ENCODE measurements around the gene METTL8. TPM values are rescaled to one million over a fixed set of nuclear protein-coding genes. Genes with fewer than 3 reads are reported as not detected.
"Not testable (repeated sequence)": the region's sequence is repeated elsewhere in the genome, so short reads cannot be mapped to it uniquely, and the experiment has no call there.

Gene METTL8
- total RNA-seq, 2 donors from 2014 or later, result 19.5 to 27.7 TPM

DNA sequence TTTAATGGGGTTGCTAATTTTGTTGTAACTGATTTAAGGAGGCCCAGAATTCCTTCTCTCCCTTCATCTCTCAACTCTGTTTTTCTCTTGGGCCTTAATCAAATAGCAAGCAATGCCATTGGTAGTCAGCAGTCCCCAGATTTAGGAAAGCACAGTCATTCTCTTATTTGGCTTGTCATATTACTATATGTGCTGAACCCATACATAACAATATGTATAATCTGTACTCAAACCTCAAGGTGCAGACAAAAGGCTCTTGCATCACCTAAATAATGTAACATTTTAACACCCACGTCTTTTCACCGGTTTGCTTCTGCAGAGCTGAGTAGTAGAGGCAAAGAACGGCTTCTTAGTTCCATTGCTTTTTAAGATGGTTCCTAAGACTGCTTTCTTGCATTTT is 33.4 kb downstream of the METTL8 start:
- peak; percentile 35 for ATAC-seq (replicated peaks)
- Mint-ChIP-seq H3K27me3 (no peaks in the 10 kb centered on the region), H3K4me3 (no peak overlapping the region), H3K4me1 (peaks cover 31% of the 10 kb centered on the region), H3K27ac (no peak overlapping the region), H3K9me3 (peaks cover 11% of the 10 kb centered on the region), H3K36me3 (ENCODE audit: low read depth) (no peaks in the 10 kb centered on the region)

DNA sequence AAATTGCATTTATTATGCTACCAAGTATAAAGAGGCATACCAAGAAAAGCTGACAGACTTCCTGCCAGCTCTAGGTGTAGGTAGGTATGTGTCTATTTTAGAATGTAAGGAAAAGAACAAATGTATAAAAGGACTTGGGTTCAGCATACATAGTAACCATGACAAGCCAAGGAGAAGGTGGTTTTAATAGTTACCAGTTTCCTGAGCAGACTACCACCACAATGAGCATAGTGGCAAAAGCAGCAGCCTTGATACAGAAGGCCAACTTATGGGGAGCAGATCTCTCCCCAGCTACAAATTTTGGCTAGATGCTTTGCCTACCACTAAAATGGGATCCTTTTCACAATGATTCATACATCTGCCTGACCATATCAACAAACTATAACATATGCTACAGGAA is 34.5 kb downstream of the METTL8 start:
- H3K27me3 Mint-ChIP-seq, result no peaks in the 10 kb centered on the region
- H3K4me1 Mint-ChIP-seq, result peaks cover 21% of the 10 kb centered on the region
- H3K9me3 Mint-ChIP-seq, result peaks cover 6% of the 10 kb centered on the region
- no peaks in the 10 kb centered on the region for H3K36me3 Mint-ChIP-seq (ENCODE audit: low read depth)
- H3K27ac Mint-ChIP-seq, result no peak overlapping the region
- peak; percentile 33 for ATAC-seq (replicated peaks)
- H3K4me3 Mint-ChIP-seq, result no peak overlapping the region

DNA sequence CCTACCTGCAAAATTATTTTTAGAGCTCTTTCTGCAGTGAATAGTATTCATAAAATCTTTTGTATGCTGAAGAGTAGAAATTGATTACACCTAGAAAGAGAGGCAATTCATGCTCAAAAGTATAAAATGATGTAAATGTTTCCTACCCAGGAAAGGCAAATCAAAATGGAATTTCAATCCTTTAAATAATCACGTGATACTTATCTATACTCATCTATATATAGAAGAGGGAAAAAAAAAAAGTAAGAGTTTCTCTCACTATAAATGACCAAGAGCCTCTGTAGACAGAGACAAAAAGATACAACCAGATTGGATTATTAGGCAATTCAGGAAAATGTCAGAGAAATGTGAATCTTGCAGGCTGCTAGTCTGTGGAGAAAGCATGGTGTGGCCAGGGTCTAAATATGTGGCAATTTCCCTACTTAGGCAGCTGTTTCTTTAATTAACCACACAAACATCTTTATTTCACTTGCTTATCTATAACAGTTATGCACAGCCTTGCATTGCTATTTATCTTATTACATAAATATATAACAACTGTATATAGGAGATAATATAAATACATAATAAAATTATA is 39.5 kb downstream of the METTL8 start:
- no peak for ATAC-seq (replicated peaks)
- H3K27ac Mint-ChIP-seq, result no peak overlapping the region
- H3K36me3 Mint-ChIP-seq (ENCODE audit: low read depth), result peaks cover 16% of the 10 kb centered on the region
- H3K4me3 Mint-ChIP-seq, result no peak overlapping the region
- H3K9me3 Mint-ChIP-seq, result no peaks in the 10 kb centered on the region
- no peaks in the 10 kb centered on the region for H3K27me3 Mint-ChIP-seq
- H3K4me1 Mint-ChIP-seq, result peaks cover 11% of the 10 kb centered on the region

DNA sequence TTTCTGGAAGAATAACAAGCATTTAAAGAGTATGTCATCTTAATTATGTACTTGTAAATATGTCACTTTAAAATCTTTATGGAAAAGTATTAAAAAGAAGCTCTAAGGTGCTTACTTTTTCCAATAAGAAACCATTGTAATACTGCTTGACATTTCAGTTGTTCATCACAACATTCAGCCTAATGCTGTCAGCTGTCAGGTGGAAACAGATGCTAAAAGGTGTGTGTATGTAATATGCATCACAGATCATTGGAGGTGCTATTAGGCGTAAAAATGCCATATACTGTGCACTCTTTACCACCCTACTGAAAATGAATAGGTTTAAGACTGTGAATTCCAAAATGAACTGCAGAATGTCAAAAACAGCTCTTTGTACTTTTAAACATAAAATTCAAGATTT is 40.3 kb downstream of the METTL8 start:
- ATAC-seq (replicated peaks), result no peak
- no peaks in the 10 kb centered on the region for H3K9me3 Mint-ChIP-seq
- no peaks in the 10 kb centered on the region for H3K27me3 Mint-ChIP-seq
- no peak overlapping the region for H3K4me3 Mint-ChIP-seq
- H3K27ac Mint-ChIP-seq, result no peak overlapping the region
- H3K36me3 Mint-ChIP-seq (ENCODE audit: low read depth), result peaks cover 16% of the 10 kb centered on the region
- H3K4me1 Mint-ChIP-seq, result peaks cover 11% of the 10 kb centered on the region

DNA sequence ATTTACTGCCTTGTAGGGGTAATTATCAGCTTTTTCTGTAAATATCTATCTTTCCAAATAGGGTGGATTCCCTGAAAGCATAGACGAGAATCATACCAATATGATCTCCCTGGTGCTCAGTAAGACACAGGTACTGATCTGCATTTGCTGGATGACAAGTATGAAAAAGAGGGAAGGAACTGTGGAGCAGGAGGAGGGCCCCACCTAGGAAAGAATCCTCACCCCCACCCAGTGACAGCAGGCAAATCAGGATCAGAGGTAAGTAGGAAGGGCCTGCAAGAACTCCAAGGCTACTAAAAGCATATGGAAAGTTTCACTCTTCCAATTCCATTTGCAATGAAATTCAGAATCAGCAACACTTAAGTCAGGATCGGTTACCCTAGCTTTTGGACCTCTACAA is 42.3 kb downstream of the METTL8 start:
- no peak overlapping the region for H3K27ac Mint-ChIP-seq
- H3K4me3 Mint-ChIP-seq, result no peak overlapping the region
- no peak for ATAC-seq (replicated peaks)
- H3K4me1 Mint-ChIP-seq, result peaks cover 6% of the 10 kb centered on the region
- peaks cover 21% of the 10 kb centered on the region for H3K36me3 Mint-ChIP-seq (ENCODE audit: low read depth)
- no peaks in the 10 kb centered on the region for H3K9me3 Mint-ChIP-seq
- no peaks in the 10 kb centered on the region for H3K27me3 Mint-ChIP-seq

DNA sequence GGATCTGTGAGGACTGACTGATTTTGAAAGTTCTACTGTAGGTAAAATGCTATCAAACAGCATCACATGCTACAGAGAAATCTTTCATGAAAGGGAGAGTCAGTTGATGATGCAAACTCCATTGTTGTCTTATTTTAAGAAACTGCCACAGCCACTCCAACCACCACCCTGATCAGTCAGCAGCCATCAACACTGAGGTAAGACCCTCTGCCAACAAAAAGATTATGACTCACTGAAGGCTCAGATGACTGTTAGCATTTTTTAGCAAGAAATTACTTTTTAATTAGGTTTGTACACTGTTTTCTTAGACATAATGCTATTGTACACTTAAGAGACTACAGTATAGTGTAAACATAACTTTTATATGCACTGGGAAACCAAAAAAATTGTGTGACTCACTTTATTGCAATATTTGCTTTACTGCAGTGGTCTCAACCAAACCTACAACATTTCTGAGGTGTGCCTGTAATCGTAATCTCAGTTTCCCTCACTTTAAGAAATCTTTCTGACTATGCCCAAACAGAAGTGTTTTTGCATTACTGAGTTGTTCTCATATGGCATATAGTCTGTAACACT is 42.8 kb downstream of the METTL8 start:
- no peak overlapping the region for H3K4me3 Mint-ChIP-seq
- H3K36me3 Mint-ChIP-seq (ENCODE audit: low read depth), result peaks cover 21% of the 10 kb centered on the region
- peaks cover 6% of the 10 kb centered on the region for H3K4me1 Mint-ChIP-seq
- ATAC-seq (replicated peaks), result peak; percentile 72
- H3K27ac Mint-ChIP-seq, result no peak overlapping the region
- no peaks in the 10 kb centered on the region for H3K9me3 Mint-ChIP-seq
- H3K27me3 Mint-ChIP-seq, result no peaks in the 10 kb centered on the region

DNA sequence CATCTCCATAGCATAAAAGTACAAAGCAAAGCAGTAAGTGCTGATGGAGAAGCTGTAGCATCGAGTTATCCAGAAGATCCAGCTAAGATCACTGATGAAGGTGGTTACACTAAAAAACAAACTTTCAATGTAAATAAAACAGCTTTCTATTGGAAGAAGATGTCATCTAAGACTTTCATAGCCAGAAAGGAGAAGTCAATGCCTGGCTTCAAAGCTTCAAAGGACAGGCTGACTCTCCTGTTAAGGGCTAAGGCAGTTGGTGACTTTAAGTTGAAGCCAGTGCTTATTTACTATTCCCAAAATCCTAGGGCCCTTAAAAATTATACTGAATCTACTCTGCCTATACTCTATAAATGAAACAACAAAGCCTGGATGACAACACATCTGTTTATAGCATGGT is 44.0 kb downstream of the METTL8 start:
- H3K4me3 Mint-ChIP-seq, result no peak overlapping the region
- H3K27ac Mint-ChIP-seq, result no peak overlapping the region
- no peaks in the 10 kb centered on the region for H3K9me3 Mint-ChIP-seq
- no peaks in the 10 kb centered on the region for H3K27me3 Mint-ChIP-seq
- ATAC-seq (replicated peaks), result no peak
- peaks cover 6% of the 10 kb centered on the region for H3K4me1 Mint-ChIP-seq
- H3K36me3 Mint-ChIP-seq (ENCODE audit: low read depth), result peaks cover 25% of the 10 kb centered on the region

DNA sequence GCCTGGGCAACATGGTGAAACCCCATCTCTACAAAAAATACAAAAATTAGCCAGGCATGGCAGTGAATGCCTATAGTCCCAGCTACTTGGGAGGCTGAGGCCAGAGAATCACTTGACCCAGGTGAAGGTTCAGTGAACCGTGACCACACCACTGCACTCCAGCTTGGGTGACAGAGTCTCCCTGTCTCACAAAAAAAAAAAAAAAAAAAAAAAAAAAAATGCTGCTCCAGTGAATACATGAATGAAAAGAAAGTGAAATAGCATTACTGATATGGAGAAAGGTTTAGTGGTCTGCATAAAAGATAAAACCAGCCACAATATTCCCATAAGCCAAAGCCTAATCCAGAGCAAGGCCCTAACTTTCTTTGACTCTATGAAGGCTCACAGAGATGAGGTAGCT is 44.5 kb downstream of the METTL8 start:
- Mint-ChIP-seq H3K9me3 (no peaks in the 10 kb centered on the region), H3K4me3 (no peak overlapping the region), H3K27me3 (no peaks in the 10 kb centered on the region), H3K36me3 (ENCODE audit: low read depth) (peaks cover 25% of the 10 kb centered on the region), H3K4me1 (peaks cover 6% of the 10 kb centered on the region), H3K27ac (no peak overlapping the region)
- no peak for ATAC-seq (replicated peaks)

DNA sequence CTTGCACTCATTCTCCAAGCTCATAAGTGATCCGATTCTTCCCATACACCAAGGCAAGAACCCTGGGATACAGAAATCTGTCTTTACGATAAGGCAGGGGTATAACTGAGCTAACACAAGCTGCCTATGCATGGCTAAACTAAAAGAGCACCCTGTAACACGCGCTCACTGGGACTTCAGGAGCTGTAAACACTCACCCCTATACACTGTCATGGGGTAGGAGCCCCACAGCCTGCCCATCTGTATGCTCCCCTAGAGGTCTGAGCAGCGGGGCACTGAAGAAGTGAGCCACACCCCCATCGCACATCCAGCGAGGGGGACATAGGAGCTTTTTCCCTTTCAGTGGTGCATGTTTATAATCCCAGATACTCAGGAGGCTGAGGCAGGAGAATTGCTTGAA is 46.7 kb downstream of the METTL8 start:
- ATAC-seq (replicated peaks), result no peak
- H3K36me3 Mint-ChIP-seq (ENCODE audit: low read depth), result peaks cover 33% of the 10 kb centered on the region

DNA sequence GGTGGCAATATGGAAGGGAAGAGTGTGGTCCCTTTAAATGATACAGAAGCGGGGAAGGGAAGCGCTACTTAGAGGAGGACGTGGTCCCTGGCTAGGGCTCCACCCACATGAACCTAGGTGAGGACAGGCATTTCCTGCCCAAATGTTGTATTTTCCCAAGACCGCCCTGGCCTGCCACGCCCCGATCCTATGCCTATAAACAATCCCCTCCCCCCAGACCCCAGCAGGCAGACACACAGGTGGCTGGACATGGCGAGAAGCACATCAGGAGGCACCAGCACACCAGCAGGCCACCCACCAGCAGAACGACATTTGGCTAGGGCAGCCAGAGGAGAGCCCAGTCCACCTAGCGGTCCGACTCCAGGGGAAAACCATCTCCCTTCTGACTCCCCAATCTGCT is 47.2 kb downstream of the METTL8 start:
- Mint-ChIP-seq H3K9me3 (no peaks in the 10 kb centered on the region), H3K27me3 (no peaks in the 10 kb centered on the region), H3K36me3 (ENCODE audit: low read depth) (peaks cover 32% of the 10 kb centered on the region), H3K4me3 (no peak overlapping the region), H3K27ac (no peak overlapping the region), H3K4me1 (no peaks in the 10 kb centered on the region)
- no peak for ATAC-seq (replicated peaks)

More for the DNA sequence above, 46.7 kb downstream of the METTL8 start:
- Mint-ChIP-seq H3K9me3 (no peaks in the 10 kb centered on the region), H3K4me1 (no peaks in the 10 kb centered on the region), H3K4me3 (no peak overlapping the region), H3K27me3 (no peaks in the 10 kb centered on the region), H3K27ac (no peak overlapping the region)

DNA sequence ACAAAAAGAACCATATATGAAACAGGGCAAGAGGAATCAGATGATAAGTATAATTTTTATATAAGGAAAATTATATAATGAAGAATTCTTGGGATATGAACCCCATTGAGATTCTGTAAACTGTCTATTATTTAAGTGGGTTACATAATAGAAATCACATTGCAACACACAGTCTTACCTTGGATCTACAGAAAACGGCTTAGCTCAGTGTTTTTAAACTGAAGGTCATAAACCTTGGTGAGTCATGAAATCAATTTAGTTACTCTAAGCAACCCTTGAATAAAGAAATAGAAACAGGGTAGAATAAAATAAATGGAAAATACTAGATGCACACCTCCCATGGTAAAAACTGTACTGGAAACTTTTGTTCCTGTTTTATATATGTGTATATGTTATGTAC is 50.7 kb downstream of the METTL8 start:
- H3K27ac Mint-ChIP-seq, result no peak overlapping the region
- no peaks in the 10 kb centered on the region for H3K4me1 Mint-ChIP-seq
- H3K36me3 Mint-ChIP-seq (ENCODE audit: low read depth), result peaks cover 38% of the 10 kb centered on the region
- H3K4me3 Mint-ChIP-seq, result no peak overlapping the region
- no peaks in the 10 kb centered on the region for H3K27me3 Mint-ChIP-seq
- ATAC-seq (replicated peaks), result no peak
- H3K9me3 Mint-ChIP-seq, result peaks cover 6% of the 10 kb centered on the region

DNA sequence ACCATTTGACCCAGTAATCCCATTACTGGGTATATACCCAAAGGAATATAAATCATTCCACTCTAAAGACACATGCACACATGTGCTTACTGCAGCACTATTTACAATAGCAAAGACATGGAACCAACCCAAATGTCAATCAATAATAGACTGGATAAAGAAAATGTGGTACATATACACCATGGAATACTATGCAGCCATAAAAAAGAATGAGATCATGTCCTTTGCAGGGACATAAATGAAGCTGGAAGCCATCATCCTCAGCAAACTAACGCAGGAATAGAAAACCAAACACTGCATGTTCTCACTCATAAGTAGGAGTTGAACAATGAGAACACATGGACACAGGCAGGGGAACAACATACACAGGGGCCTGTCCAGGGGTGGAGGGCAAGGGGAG is 51.6 kb downstream of the METTL8 start:
- not testable (repeated sequence) for ATAC-seq (replicated peaks); H3K27ac Mint-ChIP-seq; H3K4me3 Mint-ChIP-seq; H3K27me3 Mint-ChIP-seq; H3K4me1 Mint-ChIP-seq; H3K9me3 Mint-ChIP-seq
- peaks cover 40% of the 10 kb centered on the region for H3K36me3 Mint-ChIP-seq (ENCODE audit: low read depth)

DNA sequence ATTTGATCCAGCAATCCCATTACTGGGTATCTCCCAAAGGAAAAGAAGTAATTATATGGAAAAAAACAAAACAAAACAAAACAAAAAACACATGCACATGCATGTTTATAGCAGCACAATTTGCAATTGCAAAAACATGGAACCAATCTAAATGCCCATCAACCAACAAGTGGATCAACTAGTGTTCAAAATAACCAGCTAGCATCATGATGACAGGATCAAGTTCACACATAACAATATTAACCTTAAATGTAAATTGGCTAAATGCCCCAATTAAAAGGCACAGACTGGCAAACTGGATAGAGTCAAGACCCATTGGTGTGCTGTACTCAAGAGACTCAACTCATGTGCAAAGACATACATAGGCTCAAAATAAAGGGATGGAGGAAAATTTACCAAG is 55.9 kb downstream of the METTL8 start:
- ATAC-seq (replicated peaks); H3K27ac Mint-ChIP-seq; H3K27me3 Mint-ChIP-seq; H3K4me1 Mint-ChIP-seq; H3K4me3 Mint-ChIP-seq: not testable (repeated sequence)
- Mint-ChIP-seq H3K9me3 (peaks cover 15% of the 10 kb centered on the region), H3K36me3 (ENCODE audit: low read depth) (peaks cover 43% of the 10 kb centered on the region)

DNA sequence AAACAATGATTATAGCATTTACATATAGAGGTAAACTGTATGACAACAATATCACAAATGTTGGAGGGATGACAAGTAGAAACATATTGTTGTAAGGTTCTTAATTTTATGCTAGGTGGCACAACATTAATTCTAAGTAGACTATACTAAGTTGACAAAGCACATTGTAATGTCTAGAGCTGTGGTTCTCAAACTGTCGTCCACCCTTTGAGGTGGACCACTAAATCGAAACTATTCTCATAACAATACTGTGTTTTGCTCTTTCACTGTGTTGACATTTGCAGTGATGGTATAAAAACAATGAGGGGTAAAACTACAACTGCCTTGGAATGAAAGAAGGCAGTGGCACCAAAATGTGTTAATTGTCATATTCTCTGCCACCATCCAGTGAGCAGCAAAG is 66.1 kb downstream of the METTL8 start:
- H3K9me3 Mint-ChIP-seq, result peaks cover 8% of the 10 kb centered on the region
- no peak for ATAC-seq (replicated peaks)

DNA sequence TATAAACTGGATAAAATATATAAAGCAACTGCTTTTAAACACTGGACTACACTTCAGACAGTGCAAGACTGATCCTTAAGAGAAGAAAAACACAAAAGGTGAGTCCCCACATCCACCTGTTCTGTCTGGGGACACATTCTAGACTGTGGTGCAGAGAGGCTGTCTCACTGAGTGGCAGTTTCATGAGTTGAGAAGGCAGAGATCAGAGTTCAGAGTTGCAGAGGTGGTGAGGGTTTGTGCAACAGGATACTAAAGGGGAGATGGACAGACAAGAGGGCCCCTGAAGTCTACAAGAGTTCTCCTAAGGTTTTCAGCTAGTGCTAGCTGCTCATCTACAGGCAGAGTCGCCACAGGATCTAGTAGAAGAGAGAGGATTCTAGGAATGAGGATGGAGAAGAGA is 68.0 kb downstream of the METTL8 start:
- peaks cover 8% of the 10 kb centered on the region for H3K9me3 Mint-ChIP-seq
- no peak overlapping the region for H3K27ac Mint-ChIP-seq
- no peak overlapping the region for H3K4me3 Mint-ChIP-seq
- peaks cover 10% of the 10 kb centered on the region for H3K36me3 Mint-ChIP-seq (ENCODE audit: low read depth)
- H3K27me3 Mint-ChIP-seq, result no peaks in the 10 kb centered on the region
- ATAC-seq (replicated peaks), result no peak
- peaks cover 6% of the 10 kb centered on the region for H3K4me1 Mint-ChIP-seq

More for the DNA sequence above, 66.1 kb downstream of the METTL8 start:
- Mint-ChIP-seq H3K36me3 (ENCODE audit: low read depth) (peaks cover 10% of the 10 kb centered on the region), H3K27me3 (no peaks in the 10 kb centered on the region), H3K4me3 (no peak overlapping the region), H3K27ac (no peak overlapping the region), H3K4me1 (no peaks in the 10 kb centered on the region)

DNA sequence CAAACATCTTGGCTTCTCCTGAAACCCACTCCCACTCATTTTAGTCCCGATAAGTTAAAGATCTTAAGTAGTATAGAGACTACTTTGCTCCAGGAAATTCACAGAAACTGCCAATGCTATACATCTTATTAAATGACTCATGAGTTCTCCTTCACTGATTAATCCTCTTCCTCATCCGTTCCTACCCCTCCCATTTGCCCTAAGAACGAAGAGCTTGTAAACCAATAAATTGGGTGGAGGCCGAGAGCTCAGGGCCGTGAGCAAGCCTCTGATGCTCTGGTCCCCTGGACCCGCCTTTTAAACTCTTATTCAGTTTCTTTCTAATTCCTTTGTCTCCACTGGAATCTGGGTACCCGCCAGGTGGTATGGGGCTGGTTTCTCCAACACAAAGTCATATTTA is 68.6 kb downstream of the METTL8 start:
- peaks cover 8% of the 10 kb centered on the region for H3K9me3 Mint-ChIP-seq
- H3K27ac Mint-ChIP-seq, result no peak overlapping the region
- ATAC-seq (replicated peaks), result no peak
- H3K27me3 Mint-ChIP-seq, result no peaks in the 10 kb centered on the region
- H3K36me3 Mint-ChIP-seq (ENCODE audit: low read depth), result peaks cover 11% of the 10 kb centered on the region
- H3K4me3 Mint-ChIP-seq, result no peak overlapping the region
- peaks cover 6% of the 10 kb centered on the region for H3K4me1 Mint-ChIP-seq
